DND-41 (cell line): ENCODE measurements around the gene AKNA.

Experiments used
- EZH2 ChIP-seq: IDR thresholded peaks from 3 replicates; pipeline ENCODE4 v1.6.1; 2012; ENCODE audit warnings: borderline replicate concordance, low read depth, mild to moderate bottlenecking, moderate library complexity, low read length, inconsistent platforms; ENCODE audit not compliant: severe bottlenecking
- TF ChIP-seq, protein P1 (sequence below): IDR thresholded peaks from 2 replicates; pipeline ENCODE4 v1.5.1; 2012; ENCODE audit warnings: borderline replicate concordance, low read length, moderate library complexity, mild to moderate bottlenecking; ENCODE audit not compliant: poor library complexity, severe bottlenecking; ENCODE audit errors: extremely low read depth

DNA sequence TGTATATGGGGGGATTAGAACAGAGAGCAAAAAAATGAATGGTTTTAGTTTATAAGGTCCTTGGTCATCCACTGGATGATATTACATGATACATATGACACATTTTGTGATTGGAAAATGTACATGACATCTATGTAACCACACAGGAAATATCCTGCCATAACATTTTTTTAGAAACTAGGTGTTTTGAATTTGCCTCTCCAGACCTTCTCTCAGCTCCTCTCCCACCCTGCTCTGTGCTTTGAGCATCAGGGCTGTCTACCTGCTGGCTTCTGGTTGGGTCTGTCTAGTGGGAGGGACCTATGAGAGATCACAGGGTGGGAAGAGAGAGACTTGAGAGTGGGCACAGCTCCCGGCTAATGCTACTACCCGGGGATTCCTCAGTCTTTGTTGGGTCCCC, 24.4 kb downstream of the AKNA start:
- TF ChIP-seq, protein P1, sequence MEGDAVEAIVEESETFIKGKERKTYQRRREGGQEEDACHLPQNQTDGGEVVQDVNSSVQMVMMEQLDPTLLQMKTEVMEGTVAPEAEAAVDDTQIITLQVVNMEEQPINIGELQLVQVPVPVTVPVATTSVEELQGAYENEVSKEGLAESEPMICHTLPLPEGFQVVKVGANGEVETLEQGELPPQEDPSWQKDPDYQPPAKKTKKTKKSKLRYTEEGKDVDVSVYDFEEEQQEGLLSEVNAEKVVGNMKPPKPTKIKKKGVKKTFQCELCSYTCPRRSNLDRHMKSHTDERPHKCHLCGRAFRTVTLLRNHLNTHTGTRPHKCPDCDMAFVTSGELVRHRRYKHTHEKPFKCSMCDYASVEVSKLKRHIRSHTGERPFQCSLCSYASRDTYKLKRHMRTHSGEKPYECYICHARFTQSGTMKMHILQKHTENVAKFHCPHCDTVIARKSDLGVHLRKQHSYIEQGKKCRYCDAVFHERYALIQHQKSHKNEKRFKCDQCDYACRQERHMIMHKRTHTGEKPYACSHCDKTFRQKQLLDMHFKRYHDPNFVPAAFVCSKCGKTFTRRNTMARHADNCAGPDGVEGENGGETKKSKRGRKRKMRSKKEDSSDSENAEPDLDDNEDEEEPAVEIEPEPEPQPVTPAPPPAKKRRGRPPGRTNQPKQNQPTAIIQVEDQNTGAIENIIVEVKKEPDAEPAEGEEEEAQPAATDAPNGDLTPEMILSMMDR, result no peak
- TF ChIP-seq EZH2, result no peak
